Gastrocnemius medialis (tissue), 4 donors: ENCODE results near the gene SCO1. TPM values are rescaled to one million over a fixed set of nuclear protein-coding genes. Genes with fewer than 3 reads are reported as not detected.

Experiments used
- ATAC-seq, 2 donors: fragments of 150-250 bp; one replicate each; pipeline ENCODE4 v1.9.1; 2016
- DNase-seq, 2 donors: peaks; one replicate each; pipeline ENCODE4 v3.0.0-alpha.2; 2019
- H3K27ac ChIP-seq, 4 donors: fragments of 200-600 bp; sonication (generic); 1 replicate in 1 of 4; 2 replicates in 3 of 4; pipeline ENCODE4 v1.5.1; 2016 to 2018; ENCODE audit warnings: mild to moderate bottlenecking in 2 of 4, moderate library complexity in 1 of 4
- H3K27me3 ChIP-seq, 3 donors: fragments of 200-600 bp; sonication (generic) in 2 of 3; 1 replicate in 1 of 3; 2 replicates in 2 of 3; pipeline versions ENCODE4 v1.5.1 to v1.6.0; 2016 to 2019; ENCODE audit warnings: mild to moderate bottlenecking in 1 of 3, moderate library complexity in 1 of 3
- H3K36me3 ChIP-seq, 2 donors: fragments of 200-600 bp; sonication (generic) in 1 of 2; one replicate each; pipeline ENCODE4 v1.5.1; 2017 to 2018
- H3K4me1 ChIP-seq, 2 donors: fragments of 200-600 bp; sonication (generic) in 1 of 2; one replicate each; pipeline ENCODE4 v1.5.1; 2016 to 2017; ENCODE audit warnings: mild to moderate bottlenecking in 2 of 2
- H3K4me3 ChIP-seq, 4 donors: fragments of 200-600 bp; sonication (generic) in 3 of 4; 1 replicate in 1 of 4; 2 replicates in 3 of 4; pipeline ENCODE4 v1.5.1; 2016 to 2019; ENCODE audit warnings: mild to moderate bottlenecking in 2 of 4
- H3K9me3 ChIP-seq, 3 donors: fragments of 200-600 bp; sonication (generic) in 2 of 3; 1 replicate in 1 of 3; 2 replicates in 2 of 3; pipeline ENCODE4 v1.5.1; 2016 to 2019
- POLR2A ChIP-seq, 2 donors: fragments of 450-650 bp; IDR thresholded peaks; one replicate each; pipeline ENCODE4 v1.6.1; 2017; ENCODE audit warnings: antibody characterized with exemption in 2 of 2, mild to moderate bottlenecking in 2 of 2, moderate library complexity in 2 of 2
- in situ Hi-C, 4 donors: fragments of 200-750 bp; cut with MboI; loops; one replicate each; pipeline versions ENCODE4 v1.15.0 to v1.8.0; 2017; ENCODE audit warnings: low sequenced_read_pairs in 4 of 4
- intact Hi-C: fragments of 100-400 bp; cut with DNase I; formaldehyde crosslinking; loops from one replicate; pipeline ENCODE4 v1.15.1; 2023; ENCODE audit warnings: low total_unique reads
- total RNA-seq, 4 donors: library from RNA; depleted of rRNA; stranded (reverse); fragments of >200 nt; gene quantifications; one replicate each; pipeline versions ENCODE4 v1.1.0 to v1.2.3, GENCODE V29; 2016
- TF ChIP-seq, protein P1 (sequence below), 5 experiments: fragments of 450-650 bp in 3 of 5; fragments of 200-600 bp in 2 of 5; sonication (generic) in 2 of 5; IDR thresholded peaks in 4 of 5; conservative IDR thresholded peaks in 1 of 5; 1 replicate in 4 of 5; 2 replicates in 1 of 5; pipeline ENCODE4 v1.5.1; 2016 to 2019; ENCODE audit warnings: antibody characterized with exemption in 5 of 5, mild to moderate bottlenecking in 3 of 5, moderate library complexity in 3 of 5

SCO1 gene
- total RNA-seq, 4 donors from 2014 or later, result 16.7 to 27.3 (median 22.8) TPM

DNA sequence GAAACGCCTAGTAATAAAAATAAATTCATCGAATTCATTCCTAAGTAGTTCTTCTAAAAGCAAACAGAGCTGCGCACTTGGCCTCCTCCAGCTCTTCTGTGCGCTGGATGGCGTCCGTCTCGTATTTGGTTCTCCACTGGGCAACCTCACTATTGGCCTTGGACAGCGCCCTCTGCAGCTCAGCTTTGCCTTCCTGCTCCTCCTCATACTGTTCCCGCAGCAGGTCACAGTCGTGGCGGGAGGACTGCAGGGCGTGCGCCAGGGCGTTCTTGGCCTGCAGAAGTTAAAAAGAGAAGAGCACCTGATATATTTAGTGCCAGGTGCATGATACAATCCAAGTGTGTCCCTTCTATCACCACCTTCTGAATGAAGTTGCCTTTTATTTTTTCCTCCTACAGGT is 62.0 kb downstream of the SCO1 start:
- no peaks in the 10 kb centered on the region for H3K9me3 ChIP-seq
- TF ChIP-seq POLR2A (IDR thresholded peaks at IDR 0.05), result no peak
- TF ChIP-seq, protein P1, sequence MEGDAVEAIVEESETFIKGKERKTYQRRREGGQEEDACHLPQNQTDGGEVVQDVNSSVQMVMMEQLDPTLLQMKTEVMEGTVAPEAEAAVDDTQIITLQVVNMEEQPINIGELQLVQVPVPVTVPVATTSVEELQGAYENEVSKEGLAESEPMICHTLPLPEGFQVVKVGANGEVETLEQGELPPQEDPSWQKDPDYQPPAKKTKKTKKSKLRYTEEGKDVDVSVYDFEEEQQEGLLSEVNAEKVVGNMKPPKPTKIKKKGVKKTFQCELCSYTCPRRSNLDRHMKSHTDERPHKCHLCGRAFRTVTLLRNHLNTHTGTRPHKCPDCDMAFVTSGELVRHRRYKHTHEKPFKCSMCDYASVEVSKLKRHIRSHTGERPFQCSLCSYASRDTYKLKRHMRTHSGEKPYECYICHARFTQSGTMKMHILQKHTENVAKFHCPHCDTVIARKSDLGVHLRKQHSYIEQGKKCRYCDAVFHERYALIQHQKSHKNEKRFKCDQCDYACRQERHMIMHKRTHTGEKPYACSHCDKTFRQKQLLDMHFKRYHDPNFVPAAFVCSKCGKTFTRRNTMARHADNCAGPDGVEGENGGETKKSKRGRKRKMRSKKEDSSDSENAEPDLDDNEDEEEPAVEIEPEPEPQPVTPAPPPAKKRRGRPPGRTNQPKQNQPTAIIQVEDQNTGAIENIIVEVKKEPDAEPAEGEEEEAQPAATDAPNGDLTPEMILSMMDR (IDR thresholded peaks at IDR 0.05 in 4 of 5, conservative IDR thresholded peaks at IDR 0.05 in 1 of 5), result no peak
- intact Hi-C loops (no loop called here), in situ Hi-C loops (loop anchor here in 1 of 4 donors (25.0 kb wide), 1 partner anchor 202 kb away; the partner anchor contains the start of gene PIRT)
- H3K36me3 ChIP-seq, result peaks cover 0 to 51% of the 10 kb centered on the region in 2 donors
- H3K4me1 ChIP-seq, result no peaks in the 10 kb centered on the region
- no peak overlapping the region for H3K4me3 ChIP-seq
- H3K27me3 ChIP-seq, result no peaks in the 10 kb centered on the region
- DNase-seq, result no peak
- no peak overlapping the region for H3K27ac ChIP-seq
- no peak for ATAC-seq

DNA sequence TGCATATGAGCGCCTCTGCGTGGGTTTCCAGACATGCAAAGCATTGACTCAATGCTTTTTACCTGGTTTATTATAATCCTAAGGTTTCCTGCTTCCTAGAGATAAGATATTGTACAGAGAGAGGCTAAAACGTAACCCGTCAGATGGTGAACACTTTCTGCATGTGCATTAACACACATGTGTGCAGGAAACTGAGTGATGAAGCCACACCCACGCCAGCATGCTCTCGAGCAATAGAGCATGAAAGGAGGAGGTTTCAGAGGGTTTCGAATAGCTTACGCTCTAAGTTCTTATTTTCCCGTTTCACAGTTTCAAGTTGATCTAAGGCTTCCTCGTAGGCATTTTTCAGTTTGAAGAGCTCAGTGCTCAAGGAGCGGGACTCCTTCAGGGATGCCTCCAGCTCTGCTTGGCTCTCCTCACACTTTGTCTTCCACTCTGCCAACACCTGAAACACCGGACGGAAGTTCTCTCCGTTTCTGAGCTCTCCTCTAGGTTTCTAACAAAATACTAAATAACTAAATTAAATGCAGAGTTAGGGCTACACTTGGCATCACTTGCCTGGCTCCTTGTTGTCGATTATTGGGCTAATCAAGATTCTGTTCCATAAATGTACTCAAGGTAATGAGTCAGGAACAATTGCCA is 63.5 kb downstream of the SCO1 start:
- H3K27ac ChIP-seq, result no peak overlapping the region
- no peak overlapping the region for H3K4me3 ChIP-seq
- no peaks in the 10 kb centered on the region for H3K4me1 ChIP-seq
- H3K9me3 ChIP-seq, result no peaks in the 10 kb centered on the region
- intact Hi-C loops, result no loop called here
- H3K27me3 ChIP-seq, result no peaks in the 10 kb centered on the region
- ATAC-seq (no peak), DNase-seq (no peak)
- peaks cover 0 to 53% of the 10 kb centered on the region in 2 donors for H3K36me3 ChIP-seq
- TF ChIP-seq POLR2A (IDR thresholded peaks at IDR 0.05), result no peak
- TF ChIP-seq, protein P1 (IDR thresholded peaks at IDR 0.05 in 4 of 5, conservative IDR thresholded peaks at IDR 0.05 in 1 of 5), result no peak
- in situ Hi-C loops, result loop anchor here in 1 of 4 donors (25.0 kb wide), 1 partner anchor 203 kb away; the partner anchor contains the start of gene PIRT

DNA sequence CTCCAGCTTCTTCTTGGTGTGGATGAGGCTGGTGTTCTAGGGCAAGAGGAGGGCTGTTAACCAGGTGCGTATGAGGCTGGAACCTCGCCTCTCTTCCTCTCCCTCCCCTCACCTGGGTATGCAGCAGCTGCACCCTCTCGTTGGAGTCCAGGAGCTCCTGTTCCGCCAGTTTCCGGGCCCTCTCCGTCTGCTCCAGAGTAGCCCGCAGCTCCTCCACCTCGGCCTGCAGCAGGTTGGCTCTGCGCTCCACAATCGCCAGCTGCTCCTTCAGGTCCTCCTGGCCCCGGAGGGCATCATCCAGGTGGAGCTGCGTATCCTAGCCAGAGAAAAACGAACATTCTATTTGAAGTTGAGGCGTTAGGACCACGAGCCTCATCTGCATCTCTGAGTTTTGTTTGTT is 65.6 kb downstream of the SCO1 start:
- no peaks in the 10 kb centered on the region for H3K27me3 ChIP-seq
- no peak for TF ChIP-seq POLR2A (IDR thresholded peaks at IDR 0.05)
- TF ChIP-seq, protein P1 (IDR thresholded peaks at IDR 0.05 in 4 of 5, conservative IDR thresholded peaks at IDR 0.05 in 1 of 5), result no peak
- in situ Hi-C loops, result loop anchor here in 1 of 4 donors (25.0 kb wide), 1 partner anchor 206 kb away; the partner anchor contains the start of gene PIRT
- intact Hi-C loops, result no loop called here
- ATAC-seq (no peak), DNase-seq (no peak)
- H3K4me1 ChIP-seq, result no peaks in the 10 kb centered on the region
- no peak overlapping the region for H3K27ac ChIP-seq
- no peak overlapping the region for H3K4me3 ChIP-seq
- H3K36me3 ChIP-seq, result peaks cover 0 to 35% of the 10 kb centered on the region in 2 donors
- no peaks in the 10 kb centered on the region for H3K9me3 ChIP-seq

DNA sequence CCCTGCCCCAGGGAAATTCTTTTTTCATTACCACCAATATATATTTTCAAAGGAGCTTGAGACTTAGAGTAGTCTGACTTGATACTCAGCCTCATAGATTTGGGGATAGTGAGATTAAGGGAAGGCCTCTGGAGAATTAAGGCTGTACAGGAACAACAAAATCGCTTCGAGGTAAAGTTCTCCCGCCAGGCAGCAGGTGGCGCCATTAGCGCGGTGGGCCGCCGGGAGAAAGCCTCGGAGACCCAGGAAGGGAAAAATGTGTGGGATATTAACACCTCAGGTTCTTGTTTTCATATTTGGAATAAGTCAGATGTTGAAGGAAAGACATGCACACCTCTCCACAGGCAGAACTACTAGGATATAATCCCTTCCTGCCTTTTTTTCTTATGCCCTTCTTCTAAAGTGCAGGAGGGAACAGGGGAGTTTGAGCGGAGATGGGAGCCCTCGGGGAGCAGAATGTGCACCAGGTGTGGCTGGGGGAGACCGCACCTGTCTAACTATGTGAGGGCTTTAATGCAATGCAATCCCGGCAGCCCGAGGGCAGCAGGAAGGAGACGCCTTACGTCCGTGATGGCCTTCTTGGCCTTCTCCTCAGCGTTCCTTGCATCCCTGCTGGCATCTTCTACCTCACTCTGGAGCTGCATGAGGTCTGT is 66.2 kb downstream of the SCO1 start:
- no peak for ATAC-seq
- Histone ChIP-seq H3K9me3 (no peaks in the 10 kb centered on the region), H3K36me3 (peaks cover 0 to 35% of the 10 kb centered on the region in 2 donors), H3K27ac (no peak overlapping the region), H3K4me3 (no peak overlapping the region), H3K4me1 (no peaks in the 10 kb centered on the region), H3K27me3 (no peaks in the 10 kb centered on the region)
- TF ChIP-seq POLR2A (IDR thresholded peaks at IDR 0.05), result no peak
- TF ChIP-seq, protein P1 (IDR thresholded peaks at IDR 0.05 in 4 of 5, conservative IDR thresholded peaks at IDR 0.05 in 1 of 5), result peak; percentile 34 to 82 (median 56)
- no peak for DNase-seq
- in situ Hi-C loops, result loop anchor here in 1 of 4 donors (25.0 kb wide), 1 partner anchor 206 kb away; the partner anchor contains the start of gene PIRT
- intact Hi-C loops, result no loop called here
